Osteocyte (in vitro differentiated cells): ENCODE measurements around the gene GRID1. TPM values are rescaled to one million over a fixed set of nuclear protein-coding genes. Genes with fewer than 3 reads are reported as not detected.

Source experiments
- DNase-seq: peaks from one replicate; pipeline ENCODE4 v3.0.0; 2021; ENCODE audit warnings: mixed read lengths; ENCODE audit not compliant: unreplicated experiment; ENCODE audit errors: extremely low spot score
- H3K27ac Mint-ChIP-seq: one replicate; pipeline ENCODE4 v1.8.0; 2021; ENCODE audit warnings: mild to moderate bottlenecking, mixed read lengths; ENCODE audit not compliant: unreplicated experiment
- H3K27me3 Mint-ChIP-seq: one replicate; pipeline ENCODE4 v1.8.0; 2021; ENCODE audit warnings: mixed read lengths; ENCODE audit not compliant: unreplicated experiment
- H3K36me3 Mint-ChIP-seq: one replicate; pipeline ENCODE4 v1.8.0; 2021; ENCODE audit warnings: mixed read lengths; ENCODE audit not compliant: unreplicated experiment
- H3K4me1 Mint-ChIP-seq: one replicate; pipeline ENCODE4 v1.8.0; 2021; ENCODE audit warnings: mixed read lengths; ENCODE audit not compliant: unreplicated experiment
- H3K4me3 Mint-ChIP-seq: one replicate; pipeline ENCODE4 v1.8.0; 2021; ENCODE audit warnings: mild to moderate bottlenecking, moderate library complexity, mixed read lengths; ENCODE audit not compliant: unreplicated experiment
- H3K9me3 Mint-ChIP-seq: one replicate; pipeline ENCODE4 v1.8.0; 2021; ENCODE audit warnings: mixed read lengths; ENCODE audit not compliant: unreplicated experiment
- total RNA-seq: library from RNA; stranded (reverse); gene quantifications from 2 replicates; pipeline ENCODE4 v1.2.1, GENCODE V29; 2021
- TF ChIP-seq, protein P1 (sequence below): fragments of 200-600 bp; sonication (generic); IDR thresholded peaks from 2 replicates; pipeline ENCODE4 v1.5.0; 2021; ENCODE audit warnings: antibody characterized with exemption, mild to moderate bottlenecking, moderate library complexity

The GRID1 gene
- total RNA-seq, 1 donor from 2014 or later: 0.11 TPM

- H3K27ac Mint-ChIP-seq: no peak overlapping the region
- TF ChIP-seq, protein P1, sequence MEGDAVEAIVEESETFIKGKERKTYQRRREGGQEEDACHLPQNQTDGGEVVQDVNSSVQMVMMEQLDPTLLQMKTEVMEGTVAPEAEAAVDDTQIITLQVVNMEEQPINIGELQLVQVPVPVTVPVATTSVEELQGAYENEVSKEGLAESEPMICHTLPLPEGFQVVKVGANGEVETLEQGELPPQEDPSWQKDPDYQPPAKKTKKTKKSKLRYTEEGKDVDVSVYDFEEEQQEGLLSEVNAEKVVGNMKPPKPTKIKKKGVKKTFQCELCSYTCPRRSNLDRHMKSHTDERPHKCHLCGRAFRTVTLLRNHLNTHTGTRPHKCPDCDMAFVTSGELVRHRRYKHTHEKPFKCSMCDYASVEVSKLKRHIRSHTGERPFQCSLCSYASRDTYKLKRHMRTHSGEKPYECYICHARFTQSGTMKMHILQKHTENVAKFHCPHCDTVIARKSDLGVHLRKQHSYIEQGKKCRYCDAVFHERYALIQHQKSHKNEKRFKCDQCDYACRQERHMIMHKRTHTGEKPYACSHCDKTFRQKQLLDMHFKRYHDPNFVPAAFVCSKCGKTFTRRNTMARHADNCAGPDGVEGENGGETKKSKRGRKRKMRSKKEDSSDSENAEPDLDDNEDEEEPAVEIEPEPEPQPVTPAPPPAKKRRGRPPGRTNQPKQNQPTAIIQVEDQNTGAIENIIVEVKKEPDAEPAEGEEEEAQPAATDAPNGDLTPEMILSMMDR: no peak
- H3K9me3 Mint-ChIP-seq: no peaks in the 10 kb centered on the region
- no peak overlapping the region for H3K4me3 Mint-ChIP-seq
- H3K27me3 Mint-ChIP-seq: no peaks in the 10 kb centered on the region
- DNase-seq: peak; percentile 57
- H3K36me3 Mint-ChIP-seq: no peaks in the 10 kb centered on the region
- H3K4me1 Mint-ChIP-seq: no peaks in the 10 kb centered on the region
These were observed 298.2 kb downstream of the GRID1 start for GRCh38 chr10:86068231-86069054.

DNA sequence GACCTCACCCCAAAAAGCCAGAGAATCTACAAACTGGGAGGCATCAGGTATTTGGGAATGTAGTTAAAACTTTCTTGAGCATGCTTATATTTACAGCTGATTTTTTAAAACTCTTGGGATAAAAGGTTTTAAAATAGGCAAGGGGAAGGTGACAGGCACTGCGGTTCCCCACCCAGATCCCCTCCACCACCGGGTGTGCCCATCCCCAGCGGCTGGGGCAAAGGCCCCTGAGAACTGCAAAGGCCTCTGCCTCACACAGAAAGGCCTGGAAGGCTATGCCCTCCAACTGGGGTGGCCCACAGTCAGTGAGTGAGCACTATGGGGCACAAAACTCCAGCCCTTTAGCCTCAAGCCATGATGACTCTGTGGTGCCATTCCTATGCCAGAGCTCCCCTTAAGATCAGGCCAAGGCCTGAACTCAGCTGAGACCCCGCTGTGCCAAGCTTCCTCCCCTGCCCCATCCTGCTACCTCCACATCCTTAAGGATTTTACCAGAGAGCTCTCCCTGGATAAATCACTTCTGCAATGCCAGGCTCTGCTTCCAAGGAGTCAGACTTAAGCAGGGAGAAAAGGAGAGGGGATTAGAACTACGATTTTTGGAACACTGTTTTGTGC is 299.1 kb downstream of the GRID1 start:
- H3K27ac Mint-ChIP-seq: no peak overlapping the region
- TF ChIP-seq, protein P1: no peak
- no peak for DNase-seq
- no peaks in the 10 kb centered on the region for H3K36me3 Mint-ChIP-seq
- H3K4me1 Mint-ChIP-seq: no peaks in the 10 kb centered on the region
- no peaks in the 10 kb centered on the region for H3K9me3 Mint-ChIP-seq
- no peaks in the 10 kb centered on the region for H3K27me3 Mint-ChIP-seq
- H3K4me3 Mint-ChIP-seq: no peak overlapping the region

DNA sequence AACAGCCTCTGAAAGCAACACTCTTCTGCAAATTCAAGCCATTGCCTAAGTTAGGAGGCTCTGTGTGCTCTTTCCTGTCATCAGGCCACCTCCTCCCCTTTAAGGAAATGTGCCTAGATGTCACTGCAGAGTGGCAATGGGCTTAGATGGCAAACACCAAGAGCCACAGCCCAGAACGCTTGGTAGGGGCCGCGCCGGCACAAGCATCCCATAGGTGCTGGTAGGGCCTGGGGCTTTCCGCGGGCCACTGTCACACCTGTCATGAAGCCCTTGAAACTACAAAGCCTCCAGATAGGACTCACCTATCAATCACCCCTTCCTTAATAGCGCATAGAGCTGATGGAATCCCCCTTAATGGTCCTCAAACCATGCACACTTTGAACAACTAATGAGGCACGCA is 299.9 kb downstream of the GRID1 start:
- Mint-ChIP-seq H3K27ac (no peak overlapping the region), H3K9me3 (no peaks in the 10 kb centered on the region), H3K36me3 (no peaks in the 10 kb centered on the region), H3K27me3 (no peaks in the 10 kb centered on the region), H3K4me1 (no peaks in the 10 kb centered on the region), H3K4me3 (no peak overlapping the region)
- TF ChIP-seq, protein P1: no peak
- DNase-seq: no peak

GRCh38 chr10:86065711-86066251 is 300.8 kb downstream of the GRID1 start:
- no peak for DNase-seq
- Mint-ChIP-seq H3K36me3 (no peaks in the 10 kb centered on the region), H3K4me1 (no peaks in the 10 kb centered on the region), H3K27ac (no peak overlapping the region), H3K9me3 (no peaks in the 10 kb centered on the region), H3K27me3 (no peaks in the 10 kb centered on the region), H3K4me3 (no peak overlapping the region)
- TF ChIP-seq, protein P1: no peak
